ENCODE data around the gene GDAP1L1. TPM values are rescaled to one million over a fixed set of nuclear protein-coding genes. Genes with fewer than 3 reads are reported as not detected.

The GDAP1L1 gene
- polyA plus RNA-seq: 1 to 10 TPM in 2 of 4 donors, under 1 TPM in 1, not detected in 1; 0.54 to 1.5 (median 1.1) TPM
- long read RNA-seq, donor 1, partial matches to known transcripts: 0 of 4 reads
- long read RNA-seq, donor 1, other reads (novel, unspliced or antisense): 0 of 4 reads
- long read RNA-seq, donor 2: 0 reads
- long read RNA-seq, donor 3, partial matches to known transcripts: 0 of 1 reads
- long read RNA-seq, donor 3, other reads (novel, unspliced or antisense): 0 of 1 reads
- long read RNA-seq, donor 4, partial matches to known transcripts: 0 of 1 reads
- long read RNA-seq, donor 4, other reads (novel, unspliced or antisense): 0 of 1 reads
- long read RNA-seq, donor 5: 0 reads
- long read RNA-seq, donor 6, partial matches to known transcripts: 0 of 1 reads
- long read RNA-seq, donor 6, other reads (novel, unspliced or antisense): 0 of 1 reads
- long read RNA-seq, donor 7: 0 reads
- long read RNA-seq, donor 8: 0 reads
- long read RNA-seq, donor 9, partial matches to known transcripts: 0 of 1 reads
- long read RNA-seq, donor 9, other reads (novel, unspliced or antisense): 0 of 1 reads
- long read RNA-seq, donor 10, partial matches to known transcripts: 0 of 2 reads
- long read RNA-seq, donor 10, other reads (novel, unspliced or antisense): 0 of 2 reads

- no peak for FAIRE-seq
- peak within 1 kb of the TSS in 1 of 3 donors; percentile 25 for H3K4me3 ChIP-seq (ENCODE audit: low read depth in 1 of 3, low read length in 3 of 3)
- peak in 1 of 2 donors; percentile 31 for DNase-seq
Measured at GRCh38 chr20:44247131-44247571, at the start of gene GDAP1L1. Gene GDAP1L1 (plus strand): TSS chr20:44247308. CDS start chr20:44247335, 27 bp downstream.

DNA sequence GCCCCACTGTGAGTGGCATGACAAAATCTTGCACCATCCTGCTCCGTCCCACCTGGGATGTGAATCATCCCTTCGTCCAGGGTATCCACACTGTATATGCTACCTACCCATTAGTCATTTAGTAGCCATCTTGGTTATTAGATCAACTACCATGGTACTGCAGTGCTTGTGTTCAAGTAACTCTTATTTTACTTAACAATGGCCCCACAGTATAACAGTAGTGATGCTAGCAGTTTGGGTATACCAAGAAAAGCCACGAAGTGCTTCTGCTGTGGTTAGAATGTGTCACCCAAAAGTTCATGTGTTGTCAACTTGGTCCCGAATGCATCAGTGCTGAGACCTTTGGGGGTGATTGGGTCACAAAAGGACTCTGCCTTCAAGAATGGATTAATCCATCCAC is 48.2 kb upstream of the GDAP1L1 start:
- no peak overlapping the region for H3K27ac ChIP-seq (ENCODE audit: low read depth in 1 of 3, low read length in 2 of 3)
- H3K27me3 ChIP-seq (ENCODE audit: control insufficient read depth in 3 of 3, insufficient read depth in 3 of 3, low read length in 3 of 3): no peaks in the 10 kb centered on the region
- H3K4me1 ChIP-seq (ENCODE audit: control insufficient read depth in 3 of 3, insufficient read depth in 2 of 3, low read depth in 1 of 3, low read length in 2 of 3): no peaks in the 10 kb centered on the region
- H3K9me3 ChIP-seq (ENCODE audit: control insufficient read depth in 2 of 2, insufficient read depth in 1 of 2, low read depth in 1 of 2, low read length in 1 of 2): no peaks in the 10 kb centered on the region
- H3K4me3 ChIP-seq (ENCODE audit: low read depth in 1 of 3, low read length in 3 of 3): no peak overlapping the region
- peaks cover 18 to 22% (median 20%) of the 10 kb centered on the region in 3 donors for H3K36me3 ChIP-seq (ENCODE audit: control insufficient read depth in 3 of 3, insufficient read depth in 2 of 3, low read depth in 1 of 3, low read length in 3 of 3)
- FAIRE-seq (no peak), DNase-seq (no peak)
- WGBS, 3 donors: 81 to 89% (median 84%) methylated on average over 4 of the region's 4 CpGs

More at GRCh38 chr20:44247131-44247571, at the start of gene GDAP1L1:
- Histone ChIP-seq H3K4me1 (ENCODE audit: control insufficient read depth in 3 of 3, insufficient read depth in 2 of 3, low read depth in 1 of 3, low read length in 2 of 3) (no peaks in the 10 kb centered on the region), H3K27ac (ENCODE audit: low read depth in 1 of 3, low read length in 2 of 3) (no peak within 1 kb of the TSS), H3K9me3 (ENCODE audit: control insufficient read depth in 2 of 2, insufficient read depth in 1 of 2, low read depth in 1 of 2, low read length in 1 of 2) (no peaks in the 10 kb centered on the region), H3K27me3 (ENCODE audit: control insufficient read depth in 3 of 3, insufficient read depth in 3 of 3, low read length in 3 of 3) (peaks cover 0 to 15% (median 12%) of the 10 kb centered on the region in 3 donors), H3K36me3 (ENCODE audit: control insufficient read depth in 3 of 3, insufficient read depth in 2 of 3, low read depth in 1 of 3, low read length in 3 of 3) (no peaks in the 10 kb centered on the region)
- 3 to 17% (median 16%) methylated on average over 29 to 32 of the region's 32 CpGs for WGBS, 3 donors

GRCh38 chr20:44199877-44200276 is 47.2 kb upstream of the GDAP1L1 start:
- no peak overlapping the region for H3K4me3 ChIP-seq (ENCODE audit: low read depth in 1 of 3, low read length in 3 of 3)
- H3K27ac ChIP-seq (ENCODE audit: low read depth in 1 of 3, low read length in 2 of 3): no peak overlapping the region
- FAIRE-seq (no peak), DNase-seq (no peak)
- no peaks in the 10 kb centered on the region for H3K27me3 ChIP-seq (ENCODE audit: control insufficient read depth in 3 of 3, insufficient read depth in 3 of 3, low read length in 3 of 3)
- 93 to 96% (median 95%) methylated on average over 4 of the region's 4 CpGs for WGBS, 3 donors
- H3K9me3 ChIP-seq (ENCODE audit: control insufficient read depth in 2 of 2, insufficient read depth in 1 of 2, low read depth in 1 of 2, low read length in 1 of 2): no peaks in the 10 kb centered on the region
- H3K4me1 ChIP-seq (ENCODE audit: control insufficient read depth in 3 of 3, insufficient read depth in 2 of 3, low read depth in 1 of 3, low read length in 2 of 3): no peaks in the 10 kb centered on the region
- peaks cover 18 to 28% (median 22%) of the 10 kb centered on the region in 3 donors for H3K36me3 ChIP-seq (ENCODE audit: control insufficient read depth in 3 of 3, insufficient read depth in 2 of 3, low read depth in 1 of 3, low read length in 3 of 3)

- DNase-seq: no peak
- no peaks in the 10 kb centered on the region for H3K27me3 ChIP-seq (ENCODE audit: control insufficient read depth in 3 of 3, insufficient read depth in 3 of 3, low read length in 3 of 3)
- H3K4me3 ChIP-seq (ENCODE audit: low read depth in 1 of 3, low read length in 3 of 3): no peak overlapping the region
- no peaks in the 10 kb centered on the region for H3K9me3 ChIP-seq (ENCODE audit: control insufficient read depth in 2 of 2, insufficient read depth in 1 of 2, low read depth in 1 of 2, low read length in 1 of 2)
- H3K27ac ChIP-seq (ENCODE audit: low read depth in 1 of 3, low read length in 2 of 3): no peak overlapping the region
- H3K4me1 ChIP-seq (ENCODE audit: control insufficient read depth in 3 of 3, insufficient read depth in 2 of 3, low read depth in 1 of 3, low read length in 2 of 3): no peaks in the 10 kb centered on the region
- peaks cover 18 to 29% (median 22%) of the 10 kb centered on the region in 3 donors for H3K36me3 ChIP-seq (ENCODE audit: control insufficient read depth in 3 of 3, insufficient read depth in 2 of 3, low read depth in 1 of 3, low read length in 3 of 3)
- 77 to 84% (median 83%) methylated on average over 4 of the region's 4 CpGs for WGBS, 3 donors
- FAIRE-seq: no peak
Measured at GRCh38 chr20:44200371-44200770, 46.7 kb upstream of the GDAP1L1 start.

GRCh38 chr20:44200983-44201382 is 46.1 kb upstream of the GDAP1L1 start:
- DNase-seq (no peak), FAIRE-seq (no peak)
- H3K27me3 ChIP-seq (ENCODE audit: control insufficient read depth in 3 of 3, insufficient read depth in 3 of 3, low read length in 3 of 3): no peaks in the 10 kb centered on the region
- no peak overlapping the region for H3K27ac ChIP-seq (ENCODE audit: low read depth in 1 of 3, low read length in 2 of 3)
- H3K4me1 ChIP-seq (ENCODE audit: control insufficient read depth in 3 of 3, insufficient read depth in 2 of 3, low read depth in 1 of 3, low read length in 2 of 3): no peaks in the 10 kb centered on the region
- H3K4me3 ChIP-seq (ENCODE audit: low read depth in 1 of 3, low read length in 3 of 3): no peak overlapping the region
- WGBS, 3 donors: 48 to 87% (median 57%) methylated on average over 2 of the region's 2 CpGs
- no peaks in the 10 kb centered on the region for H3K9me3 ChIP-seq (ENCODE audit: control insufficient read depth in 2 of 2, insufficient read depth in 1 of 2, low read depth in 1 of 2, low read length in 1 of 2)
- peaks cover 18 to 34% (median 22%) of the 10 kb centered on the region in 3 donors for H3K36me3 ChIP-seq (ENCODE audit: control insufficient read depth in 3 of 3, insufficient read depth in 2 of 3, low read depth in 1 of 3, low read length in 3 of 3)

DNA sequence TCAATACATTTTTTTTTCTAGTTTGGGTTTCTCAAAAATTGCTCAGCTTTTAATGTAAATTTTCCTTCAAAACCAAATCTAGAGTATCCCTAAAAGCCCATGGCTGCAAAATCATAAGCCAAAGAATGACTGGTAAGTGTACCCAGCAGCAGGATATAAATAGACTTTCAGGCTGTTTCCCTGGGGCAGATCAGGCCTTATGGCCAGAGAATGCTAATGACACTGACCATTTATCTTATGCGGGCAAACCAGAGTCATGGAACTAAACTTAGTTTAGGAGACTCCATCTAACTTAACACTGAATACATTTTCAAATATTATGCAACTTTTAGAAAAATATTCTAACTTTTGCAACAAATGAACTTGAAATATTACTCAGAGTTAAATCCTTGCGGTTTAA is 43.9 kb upstream of the GDAP1L1 start:
- DNase-seq: no peak
- WGBS, 3 donors: 74 to 88% (median 78%) methylated on average over 2 of the region's 2 CpGs
- Histone ChIP-seq H3K36me3 (ENCODE audit: control insufficient read depth in 3 of 3, insufficient read depth in 2 of 3, low read depth in 1 of 3, low read length in 3 of 3) (peaks cover 5 to 26% (median 15%) of the 10 kb centered on the region in 3 donors), H3K27me3 (ENCODE audit: control insufficient read depth in 3 of 3, insufficient read depth in 3 of 3, low read length in 3 of 3) (no peaks in the 10 kb centered on the region), H3K4me1 (ENCODE audit: control insufficient read depth in 3 of 3, insufficient read depth in 2 of 3, low read depth in 1 of 3, low read length in 2 of 3) (no peaks in the 10 kb centered on the region), H3K4me3 (ENCODE audit: low read depth in 1 of 3, low read length in 3 of 3) (no peak overlapping the region), H3K27ac (ENCODE audit: low read depth in 1 of 3, low read length in 2 of 3) (no peak overlapping the region), H3K9me3 (ENCODE audit: control insufficient read depth in 2 of 2, insufficient read depth in 1 of 2, low read depth in 1 of 2, low read length in 1 of 2) (no peaks in the 10 kb centered on the region)
- FAIRE-seq: no peak

- 84 to 92% (median 90%) methylated on average over 4 of the region's 4 CpGs for WGBS, 3 donors
- H3K4me3 ChIP-seq (ENCODE audit: low read depth in 1 of 3, low read length in 3 of 3): no peak overlapping the region
- peak in 1 of 2 donors; percentile 57 for DNase-seq
- H3K9me3 ChIP-seq (ENCODE audit: control insufficient read depth in 2 of 2, insufficient read depth in 1 of 2, low read depth in 1 of 2, low read length in 1 of 2): no peaks in the 10 kb centered on the region
- peak overlapping the region in 1 of 3 donors; percentile 54 for H3K27ac ChIP-seq (ENCODE audit: low read depth in 1 of 3, low read length in 2 of 3)
- FAIRE-seq: peak; percentile 72
- H3K4me1 ChIP-seq (ENCODE audit: control insufficient read depth in 3 of 3, insufficient read depth in 2 of 3, low read depth in 1 of 3, low read length in 2 of 3): peaks cover 0 to 4% (median 3%) of the 10 kb centered on the region in 3 donors
- H3K27me3 ChIP-seq (ENCODE audit: control insufficient read depth in 3 of 3, insufficient read depth in 3 of 3, low read length in 3 of 3): no peaks in the 10 kb centered on the region
- H3K36me3 ChIP-seq (ENCODE audit: control insufficient read depth in 3 of 3, insufficient read depth in 2 of 3, low read depth in 1 of 3, low read length in 3 of 3): peaks cover 2 to 23% (median 11%) of the 10 kb centered on the region in 3 donors
Measured at GRCh38 chr20:44204156-44204831, 42.8 kb upstream of the GDAP1L1 start.

DNA sequence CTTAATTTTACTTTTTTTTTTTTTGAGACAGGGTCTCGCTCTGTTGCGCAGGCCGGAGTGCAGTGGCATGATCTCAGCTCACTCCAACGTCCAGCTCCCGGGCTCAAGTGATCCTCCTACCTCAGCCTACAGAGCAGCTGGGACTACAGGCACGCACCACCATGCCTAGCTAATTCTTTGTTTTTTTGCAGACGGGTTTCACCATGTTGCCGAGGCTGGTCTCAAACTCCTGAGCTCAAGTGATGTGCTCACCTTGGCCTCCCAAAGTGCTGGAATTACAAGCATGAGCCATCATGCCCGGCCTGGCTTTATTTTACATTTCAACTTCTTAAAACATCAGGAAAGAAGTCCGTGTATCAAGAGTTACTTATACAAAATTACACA is 42.3 kb upstream of the GDAP1L1 start:
- no peak overlapping the region for H3K4me3 ChIP-seq (ENCODE audit: low read depth in 1 of 3, low read length in 3 of 3)
- 86 to 94% (median 92%) methylated on average over 10 of the region's 10 CpGs for WGBS, 3 donors
- no peak for FAIRE-seq

More for the DNA sequence above, 42.3 kb upstream of the GDAP1L1 start:
- peaks cover 0 to 4% (median 3%) of the 10 kb centered on the region in 3 donors for H3K4me1 ChIP-seq (ENCODE audit: control insufficient read depth in 3 of 3, insufficient read depth in 2 of 3, low read depth in 1 of 3, low read length in 2 of 3)
- H3K27me3 ChIP-seq (ENCODE audit: control insufficient read depth in 3 of 3, insufficient read depth in 3 of 3, low read length in 3 of 3): no peaks in the 10 kb centered on the region
- DNase-seq: no peak
- no peaks in the 10 kb centered on the region for H3K9me3 ChIP-seq (ENCODE audit: control insufficient read depth in 2 of 2, insufficient read depth in 1 of 2, low read depth in 1 of 2, low read length in 1 of 2)
- peaks cover 2 to 21% (median 10%) of the 10 kb centered on the region in 3 donors for H3K36me3 ChIP-seq (ENCODE audit: control insufficient read depth in 3 of 3, insufficient read depth in 2 of 3, low read depth in 1 of 3, low read length in 3 of 3)
- H3K27ac ChIP-seq (ENCODE audit: low read depth in 1 of 3, low read length in 2 of 3): no peak overlapping the region
